Lung microvascular endothelial cell (primary cell): ENCODE results near the gene MTM1. TPM values are rescaled to one million over a fixed set of nuclear protein-coding genes. Genes with fewer than 3 reads are reported as not detected.

Experiments
- DNase-seq, 2 donors: peaks; one replicate each; pipeline versions ENCODE4 v3.0.0 to v3.0.0-alpha.2; 2010; ENCODE audit warnings: low read depth in 2 of 2
- total RNA-seq: library from RNA; depleted of rRNA; stranded (reverse); fragments of >200 nt; gene quantifications from 2 replicates; pipeline ENCODE4 v1.2.1, GENCODE V29; 2014

MTM1 gene
- total RNA-seq, 1 donor from 2014 or later, result 26.0 TPM

- no peak for DNase-seq
These were observed 94.7 kb downstream of the MTM1 start for GRCh38 chrX:150663073-150663472.

GRCh38 chrX:150664290-150664689 is 95.9 kb downstream of the MTM1 start:
- no peak for DNase-seq

DNA sequence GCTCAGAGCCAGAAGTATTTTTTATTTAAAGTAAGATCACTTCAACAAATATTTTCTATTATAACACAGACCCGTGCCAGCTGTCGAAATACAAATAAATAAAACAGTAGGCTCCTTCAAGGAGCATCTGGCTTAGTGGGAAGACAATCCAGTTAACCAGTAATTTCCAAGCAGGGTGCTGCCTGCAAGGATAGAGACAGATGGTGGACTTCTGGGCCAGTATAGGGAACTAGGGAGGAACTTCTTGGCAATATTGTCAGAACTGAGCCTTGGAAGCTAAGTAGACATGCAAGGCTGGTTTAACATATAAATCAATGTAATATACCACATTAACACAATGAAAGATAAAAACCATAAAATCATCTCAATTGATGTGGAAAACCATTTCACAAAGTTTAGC is 107.8 kb downstream of the MTM1 start:
- DNase-seq, result no peak

- DNase-seq, result peak; percentile 45 to 52
These were observed 112.6 kb downstream of the MTM1 start for GRCh38 chrX:150680974-150681373.

DNA sequence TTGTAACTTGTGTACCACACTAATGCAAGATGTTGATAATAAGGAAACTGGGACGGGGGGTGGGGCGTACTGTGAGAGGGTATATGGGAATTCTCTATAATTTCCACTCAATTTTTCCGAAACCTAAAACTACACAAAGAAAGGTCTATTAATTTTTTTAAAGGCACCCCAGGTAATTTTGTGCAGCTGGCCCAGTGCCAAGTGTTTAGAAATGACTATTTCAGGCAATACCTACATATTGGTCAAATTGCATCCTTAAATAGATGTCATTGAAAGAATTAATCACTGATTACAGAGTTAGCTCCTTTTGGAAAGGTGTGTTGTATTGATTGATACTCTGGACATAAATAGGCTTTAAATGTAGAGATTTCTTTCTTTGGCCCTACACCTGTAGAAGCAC is 114.7 kb downstream of the MTM1 start:
- no peak for DNase-seq

DNA sequence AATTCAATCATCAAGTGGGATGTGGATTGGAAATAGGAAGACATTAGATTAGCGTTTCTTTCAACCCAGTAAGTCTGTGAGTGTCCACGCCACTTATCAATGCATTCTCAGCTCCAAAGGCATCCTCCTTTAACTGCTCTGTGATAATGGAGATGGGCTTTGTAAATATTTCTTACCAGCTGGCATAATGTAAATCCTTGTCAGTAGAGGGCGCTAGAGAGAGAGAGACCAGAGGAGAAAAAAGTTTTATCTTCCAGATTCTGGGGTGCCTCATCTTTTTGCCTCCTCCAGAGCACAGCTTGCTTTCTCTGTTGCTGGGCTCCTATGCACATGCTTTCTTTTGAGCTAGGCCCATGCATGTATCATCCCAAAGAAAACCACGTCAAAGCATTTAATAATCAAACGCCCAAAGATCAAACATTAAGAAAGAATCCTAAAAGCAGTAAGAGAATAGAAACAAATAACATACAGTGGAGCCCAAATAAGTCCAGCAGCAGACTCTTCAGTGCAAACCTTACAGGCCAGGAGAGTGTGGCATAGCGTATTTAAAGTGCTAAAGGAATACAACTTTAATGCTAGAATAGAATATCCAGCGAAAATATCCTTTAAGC is 115.2 kb downstream of the MTM1 start:
- peak; percentile 48 to 52 for DNase-seq

GRCh38 chrX:150688911-150689451 is 120.6 kb downstream of the MTM1 start:
- DNase-seq, result peak in 1 of 2 donors; percentile 81

GRCh38 chrX:150690126-150690525 is 121.7 kb downstream of the MTM1 start:
- peak; percentile 23 to 75 for DNase-seq

- DNase-seq, result no peak
These were observed 123.9 kb downstream of the MTM1 start for GRCh38 chrX:150692296-150692695.

DNA sequence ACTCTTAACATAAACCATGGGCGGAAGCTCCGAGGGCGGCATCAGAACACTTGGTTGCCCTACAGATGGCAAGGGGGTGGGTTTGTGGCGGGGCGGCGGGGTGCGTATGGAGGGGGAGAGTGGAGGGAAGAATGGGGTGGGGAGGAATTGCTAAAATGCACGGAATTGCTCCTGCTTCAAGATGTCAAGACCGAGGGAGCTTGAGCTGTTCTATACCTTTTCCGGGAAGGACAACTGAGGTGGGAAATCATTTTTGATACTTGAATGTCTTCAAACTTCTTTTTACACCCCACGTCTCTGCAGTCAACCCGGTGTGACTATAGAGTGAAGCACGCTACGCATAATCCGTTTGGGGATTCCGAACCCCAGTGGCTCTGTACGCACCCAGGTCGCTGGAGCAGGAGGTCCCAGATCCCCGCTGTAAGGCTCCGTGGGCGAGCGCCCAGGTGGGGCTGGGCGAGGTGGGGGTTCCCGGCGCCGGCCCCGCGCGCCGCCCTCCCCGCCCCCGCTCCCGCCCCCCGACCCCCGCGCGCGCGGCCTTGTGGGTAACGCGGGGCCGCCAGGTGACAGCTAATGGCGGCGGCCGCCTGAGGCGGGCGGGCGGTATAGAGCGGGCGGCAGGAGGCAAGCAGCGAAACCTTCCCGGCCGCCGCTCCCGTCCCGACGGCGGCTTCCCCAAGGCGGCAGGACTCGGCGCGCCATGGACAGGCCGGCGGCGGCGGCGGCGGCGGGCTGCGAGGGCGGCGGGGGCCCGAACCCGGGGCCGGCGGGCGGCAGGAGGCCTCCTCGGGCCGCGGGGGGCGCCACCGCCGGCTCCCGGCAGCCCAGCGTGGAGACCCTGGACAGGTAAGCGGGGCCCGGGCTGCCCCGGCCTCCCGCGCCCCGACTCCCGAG is 124.7 kb downstream of the MTM1 start, which contains the start of gene MTMR1:
Gene MTMR1, plus strand, starts transcription at position 566 of the 894 bp plus-strand sequence. Its CDS starts 135 bp downstream, at position 701.
- peak; percentile 17 to 39 for DNase-seq

GRCh38 chrX:150693725-150694574 is 125.5 kb downstream of the MTM1 start:
- DNase-seq, result peak; percentile 36 to 65

DNA sequence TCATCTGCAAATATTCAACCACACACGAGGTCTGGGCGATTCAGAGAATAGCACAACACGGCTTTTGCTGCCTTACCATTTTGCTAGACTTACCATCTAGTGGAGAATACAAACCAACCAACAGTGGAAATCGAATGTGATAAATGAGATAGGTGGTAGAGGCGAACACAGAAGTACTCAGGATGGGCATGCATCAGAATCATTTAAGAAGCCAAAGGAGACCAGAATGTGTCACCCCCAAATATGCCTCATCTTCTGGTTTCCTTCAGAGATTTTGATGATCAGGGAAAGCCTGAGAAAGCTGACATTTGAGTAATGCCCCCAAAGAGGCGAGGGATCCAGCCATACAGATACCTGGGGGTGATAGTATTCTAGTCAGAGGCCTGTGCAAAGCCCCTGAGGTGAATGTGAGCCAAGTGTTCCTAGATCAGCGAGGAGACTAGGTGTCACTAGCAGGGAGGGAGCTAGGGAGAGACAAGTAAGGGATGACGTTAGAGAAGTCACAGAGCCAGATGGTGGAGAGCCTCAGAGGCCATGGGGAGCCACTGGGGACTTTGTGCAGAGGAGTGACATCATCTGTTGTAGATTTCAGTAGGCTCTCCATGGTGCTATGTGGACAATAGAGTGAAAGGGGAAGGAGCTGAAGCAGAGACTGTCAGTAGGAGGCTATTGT is 126.5 kb downstream of the MTM1 start:
- DNase-seq, result no peak

DNA sequence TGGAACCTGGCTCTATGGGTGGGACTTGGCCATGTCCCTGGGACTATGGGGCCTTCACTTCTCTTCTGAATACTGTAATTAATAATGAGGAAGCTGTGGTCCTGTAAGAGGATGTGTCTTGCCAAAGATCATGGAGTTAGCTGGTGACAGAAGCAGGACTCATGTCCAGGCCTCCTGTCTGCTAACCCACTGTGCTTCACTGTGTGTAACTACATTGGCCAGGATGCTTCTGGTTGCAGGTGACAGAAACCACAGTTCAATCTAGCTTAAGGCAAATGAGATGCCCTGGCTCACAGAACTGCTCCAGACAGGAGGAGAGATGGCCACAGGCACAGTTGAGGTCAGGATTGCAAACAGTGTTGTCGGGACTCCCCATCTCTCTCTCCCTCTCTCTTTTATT is 127.9 kb downstream of the MTM1 start:
- no peak for DNase-seq

- no peak for DNase-seq
These were observed 128.4 kb downstream of the MTM1 start for GRCh38 chrX:150696866-150697265.

- DNase-seq, result no peak
These were observed 129.2 kb downstream of the MTM1 start for GRCh38 chrX:150697641-150698040.

DNA sequence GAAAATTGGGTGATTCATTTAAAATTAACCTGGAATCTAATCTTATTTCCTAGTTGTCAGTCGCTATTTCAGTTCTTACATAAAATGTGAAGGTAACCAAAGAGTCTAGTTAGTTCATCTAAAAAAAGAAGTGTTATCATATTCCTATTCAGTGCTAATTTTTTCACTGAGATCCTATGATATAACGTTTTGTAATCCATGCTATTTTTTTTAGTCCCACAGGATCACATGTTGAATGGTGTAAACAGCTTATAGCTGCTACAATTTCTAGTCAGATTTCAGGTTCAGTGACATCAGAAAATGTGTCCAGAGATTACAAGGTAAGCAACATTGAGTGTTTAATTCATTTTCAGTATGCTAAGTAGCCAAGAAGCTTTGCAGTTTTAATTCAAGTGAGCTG is 130.6 kb downstream of the MTM1 start:
- DNase-seq, result no peak

GRCh38 chrX:150700107-150700506 is 131.7 kb downstream of the MTM1 start:
- DNase-seq, result no peak

- DNase-seq, result no peak
These were observed 133.0 kb downstream of the MTM1 start for GRCh38 chrX:150701377-150701776.

GRCh38 chrX:150702966-150703694 is 134.7 kb downstream of the MTM1 start:
- DNase-seq, result no peak

DNA sequence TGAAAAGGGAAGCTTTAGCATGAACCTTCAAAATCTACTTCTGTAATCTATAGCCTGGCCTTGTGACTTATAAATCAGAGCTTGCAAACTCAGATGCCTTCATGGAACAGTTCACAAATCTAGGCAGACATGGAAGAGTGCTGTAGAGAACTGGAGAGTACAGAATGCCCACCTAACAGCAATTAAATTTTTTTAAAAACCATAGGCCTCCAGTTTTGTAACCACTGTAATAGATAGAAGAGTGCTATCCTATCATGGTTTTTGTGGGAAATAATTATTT is 135.2 kb downstream of the MTM1 start:
- no peak for DNase-seq
